Hematopoietic multipotent progenitor cell treated with erythropoietin and hydrocortisone succinate and interleukin-3 and kit ligand, for 6 days (in vitro differentiated cells): ENCODE measurements around the gene PYGB.
A peak's percentile ranks its signal among the peaks of the same experiment; 100 is the strongest.
"Not testable (repeated sequence)": the region's sequence is repeated elsewhere in the genome, so short reads cannot be mapped to it uniquely, and the experiment has no call there.

Experiments used
- DNase-seq: peaks from one replicate; pipeline ENCODE4 v3.0.0-alpha.2; 2015

The PYGB gene

DNA sequence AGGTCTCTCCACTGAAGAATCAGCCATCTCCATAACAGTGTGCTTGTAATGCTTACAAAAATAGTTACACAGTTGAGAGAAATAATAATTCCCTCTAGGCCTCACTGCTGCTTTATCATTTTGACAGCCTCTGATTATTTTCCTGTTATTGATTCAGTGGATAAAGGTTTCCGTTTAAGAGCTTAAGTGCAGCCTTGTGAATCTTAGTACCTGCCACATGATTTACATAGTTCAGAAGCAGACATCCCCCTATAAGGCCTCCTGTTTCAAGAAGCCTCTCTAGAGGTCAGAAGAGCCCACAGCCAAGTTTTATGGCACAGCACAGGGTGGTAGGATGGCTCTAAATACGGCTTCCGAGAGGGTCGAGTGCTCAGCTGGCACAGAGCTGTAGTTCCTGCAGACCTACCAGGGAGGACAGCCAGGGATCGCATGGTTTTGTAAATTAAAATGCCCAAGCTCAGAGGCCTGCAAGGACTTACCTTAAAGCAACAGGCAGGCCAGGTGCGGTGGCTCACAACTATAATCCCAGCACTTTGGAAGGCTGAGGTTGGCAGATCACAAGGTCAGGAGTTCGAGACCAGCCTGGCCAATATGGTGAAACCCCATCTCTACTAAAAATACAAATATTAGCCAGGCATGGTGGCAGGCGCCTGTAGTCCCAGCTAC is 17.6 kb upstream of the PYGB start:
- no peak for DNase-seq

DNA sequence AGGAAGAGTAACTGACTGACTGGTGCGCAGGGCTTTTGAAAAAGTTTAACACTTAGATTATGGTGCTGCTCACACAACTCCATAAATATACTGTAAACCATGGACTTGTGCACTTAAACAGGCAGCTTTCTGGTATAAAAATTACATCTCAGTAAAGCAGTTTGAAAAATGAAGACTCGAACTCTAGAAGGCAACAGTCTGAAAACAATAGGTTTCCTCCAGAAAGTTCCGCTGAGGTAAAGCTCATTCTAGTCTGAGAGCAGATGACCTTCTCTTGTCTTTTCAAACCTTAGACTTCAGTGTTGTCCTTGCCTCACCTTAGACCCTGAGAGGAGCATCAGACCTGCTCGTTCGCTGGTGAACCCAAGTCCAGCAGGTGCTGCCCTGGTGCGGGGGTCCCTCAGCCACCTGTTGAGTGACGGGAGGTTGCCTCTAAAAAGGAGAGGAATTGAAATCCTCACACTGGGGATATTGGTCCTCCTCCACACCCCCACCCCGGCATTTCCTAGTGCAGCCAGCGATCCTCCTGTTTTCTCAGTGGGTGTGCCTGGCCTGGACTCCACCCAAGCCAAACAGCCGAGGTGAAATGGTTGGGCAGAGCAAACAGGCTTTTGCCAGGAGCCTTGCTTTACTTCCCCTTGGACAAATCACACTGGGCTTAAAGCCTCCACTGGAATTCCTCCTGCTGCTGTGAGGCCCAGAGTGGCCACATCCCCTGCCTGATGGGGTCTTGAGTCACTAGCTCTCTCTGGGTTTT is 14.7 kb upstream of the PYGB start:
- DNase-seq = no peak

DNA sequence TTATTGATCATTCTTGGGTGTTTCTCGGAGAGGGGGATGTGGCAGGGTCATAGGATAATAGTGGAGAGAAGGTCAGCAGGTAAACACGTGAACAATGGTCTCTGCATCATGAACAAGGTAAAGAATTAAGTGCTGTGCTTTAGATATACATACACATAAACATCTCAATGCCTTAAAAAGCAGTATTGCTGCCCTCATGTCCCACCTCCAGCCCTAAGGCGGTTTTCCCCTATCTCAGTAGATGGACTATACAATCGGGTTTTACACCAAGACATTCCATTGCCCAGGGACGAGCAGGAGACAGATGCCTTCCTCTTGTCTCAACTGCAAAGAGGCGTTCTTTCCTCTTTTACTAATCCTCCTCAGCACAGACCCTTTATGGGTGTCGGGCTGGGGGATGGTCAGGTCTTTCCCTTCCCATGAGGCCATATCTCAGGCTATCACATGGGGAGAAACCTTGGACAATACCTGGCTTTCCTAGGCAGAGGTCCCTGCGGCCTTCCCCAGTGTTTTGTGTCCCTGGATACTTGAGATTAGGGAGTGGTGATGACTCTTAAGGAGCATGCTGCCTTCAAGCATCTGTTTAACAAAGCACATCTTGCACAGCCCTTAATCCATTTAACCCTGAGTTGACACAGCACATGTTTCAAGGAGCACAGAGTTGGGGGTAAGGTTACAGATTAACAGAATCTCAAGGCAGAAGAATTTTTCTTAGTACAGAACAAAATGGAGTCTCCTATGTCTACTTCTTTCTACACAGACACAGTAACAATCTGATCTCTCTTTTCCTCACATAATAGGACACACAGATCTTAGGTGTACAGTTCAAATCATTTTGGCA is 13.7 kb upstream of the PYGB start:
- not testable (repeated sequence) for DNase-seq

DNA sequence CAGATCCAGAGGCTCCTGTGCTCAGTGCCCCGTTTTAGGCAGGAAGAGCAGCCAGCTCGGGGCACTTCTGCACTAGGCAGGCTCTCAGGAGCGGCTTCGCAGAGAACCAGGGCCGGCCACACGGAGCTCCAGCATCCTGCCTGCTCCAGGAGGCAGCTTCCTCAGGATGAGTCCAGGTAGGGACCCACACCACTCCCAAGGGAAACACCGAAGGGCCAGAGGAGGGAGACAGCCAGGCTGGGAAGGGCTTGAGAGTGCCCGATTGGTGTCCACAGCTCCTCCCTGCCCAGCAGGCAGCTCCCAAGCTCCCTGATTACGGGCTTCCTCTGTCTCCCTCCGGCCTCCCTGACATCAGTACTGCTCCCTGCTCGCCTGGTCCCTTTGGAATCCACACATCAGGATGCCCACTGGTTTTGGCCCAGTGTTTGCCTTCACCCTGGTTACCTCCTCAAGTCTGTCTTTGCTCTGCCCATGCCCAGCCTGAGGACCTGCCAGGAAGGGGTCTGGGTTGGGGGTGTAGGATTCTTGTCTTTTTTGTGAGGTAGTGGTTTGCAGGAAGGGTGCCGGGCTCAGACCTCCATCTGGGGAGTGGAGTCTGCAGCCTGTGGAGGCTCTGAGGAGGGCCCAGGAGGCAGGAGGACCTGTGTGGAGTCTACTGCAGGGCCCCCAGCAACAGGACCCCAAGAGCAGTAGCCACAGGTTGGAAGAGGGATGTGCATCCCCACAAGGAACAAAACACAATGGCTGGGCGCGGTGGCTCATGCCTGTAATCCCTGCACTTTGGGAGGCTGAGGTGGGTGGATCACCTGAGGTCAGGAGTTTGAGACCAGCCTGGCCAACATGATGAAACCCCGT is 11.2 kb upstream of the PYGB start:
- no peak for DNase-seq

DNA sequence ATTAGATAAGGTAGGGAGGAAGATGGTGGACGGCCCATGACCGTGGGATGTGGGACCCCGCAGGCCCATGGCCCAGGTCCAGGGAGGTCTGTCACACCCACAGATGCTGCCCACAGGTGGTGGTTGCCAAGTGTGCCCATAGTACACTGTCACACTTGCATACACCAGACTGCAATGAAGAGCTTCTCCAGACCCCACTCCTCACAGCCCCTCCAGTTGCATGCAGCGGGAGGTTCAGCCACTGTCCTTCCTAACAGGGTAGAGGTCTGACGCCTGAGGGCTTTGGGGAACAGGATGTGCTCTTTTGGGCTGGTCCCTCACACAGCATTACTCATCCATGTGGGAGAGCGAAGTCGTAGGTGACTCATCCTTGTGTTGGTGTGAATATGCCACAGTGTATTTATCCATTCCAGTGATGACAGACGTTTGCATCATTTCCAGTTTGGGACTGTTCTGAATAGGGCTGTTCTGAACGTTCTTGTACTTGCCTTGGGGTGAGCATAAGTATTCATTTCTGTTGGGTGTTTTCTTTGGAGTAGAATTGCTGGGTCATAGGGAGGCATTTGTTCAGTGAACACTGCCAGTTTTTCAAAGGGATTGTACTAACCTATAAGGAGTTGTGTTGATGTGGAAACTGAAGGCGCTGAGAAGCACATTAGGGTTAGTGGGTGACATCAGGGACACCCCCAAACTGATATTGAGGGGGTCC is 10.1 kb upstream of the PYGB start:
- peak; percentile 23 for DNase-seq

DNA sequence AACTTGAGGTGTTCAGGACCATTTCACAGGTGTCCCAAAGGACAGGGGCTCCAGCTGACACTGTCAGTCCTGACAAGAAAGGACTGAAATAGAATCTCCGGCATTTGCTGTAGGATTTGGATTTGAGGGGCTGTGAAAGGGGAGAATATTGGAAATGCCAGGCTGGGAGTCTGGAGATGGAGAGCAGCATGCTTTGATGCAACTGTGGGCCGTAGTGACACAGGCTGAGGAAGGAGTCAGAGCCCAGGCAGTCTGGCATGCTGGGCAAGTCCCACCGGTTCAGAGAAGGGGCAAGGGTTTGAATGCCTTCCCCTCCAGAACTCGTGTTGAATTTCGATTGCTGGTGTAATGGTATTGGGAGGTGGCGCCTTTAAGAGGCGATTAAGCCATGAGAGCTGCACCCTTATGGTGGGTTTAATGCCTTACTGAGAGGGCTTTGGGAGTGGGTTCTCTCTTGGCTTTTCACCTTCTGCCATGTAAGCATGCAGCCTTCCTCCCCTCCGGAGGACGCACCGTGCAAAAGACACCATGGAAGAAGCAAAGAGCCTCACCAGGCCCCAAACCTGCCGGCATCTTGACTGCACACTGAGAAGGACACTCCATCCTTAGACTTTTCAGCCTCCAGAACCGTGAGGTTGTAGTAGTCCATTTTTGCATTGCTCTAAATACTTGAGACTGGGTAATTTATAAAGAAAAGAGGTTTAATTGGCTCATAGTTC is 9.4 kb upstream of the PYGB start:
- DNase-seq = no peak

DNA sequence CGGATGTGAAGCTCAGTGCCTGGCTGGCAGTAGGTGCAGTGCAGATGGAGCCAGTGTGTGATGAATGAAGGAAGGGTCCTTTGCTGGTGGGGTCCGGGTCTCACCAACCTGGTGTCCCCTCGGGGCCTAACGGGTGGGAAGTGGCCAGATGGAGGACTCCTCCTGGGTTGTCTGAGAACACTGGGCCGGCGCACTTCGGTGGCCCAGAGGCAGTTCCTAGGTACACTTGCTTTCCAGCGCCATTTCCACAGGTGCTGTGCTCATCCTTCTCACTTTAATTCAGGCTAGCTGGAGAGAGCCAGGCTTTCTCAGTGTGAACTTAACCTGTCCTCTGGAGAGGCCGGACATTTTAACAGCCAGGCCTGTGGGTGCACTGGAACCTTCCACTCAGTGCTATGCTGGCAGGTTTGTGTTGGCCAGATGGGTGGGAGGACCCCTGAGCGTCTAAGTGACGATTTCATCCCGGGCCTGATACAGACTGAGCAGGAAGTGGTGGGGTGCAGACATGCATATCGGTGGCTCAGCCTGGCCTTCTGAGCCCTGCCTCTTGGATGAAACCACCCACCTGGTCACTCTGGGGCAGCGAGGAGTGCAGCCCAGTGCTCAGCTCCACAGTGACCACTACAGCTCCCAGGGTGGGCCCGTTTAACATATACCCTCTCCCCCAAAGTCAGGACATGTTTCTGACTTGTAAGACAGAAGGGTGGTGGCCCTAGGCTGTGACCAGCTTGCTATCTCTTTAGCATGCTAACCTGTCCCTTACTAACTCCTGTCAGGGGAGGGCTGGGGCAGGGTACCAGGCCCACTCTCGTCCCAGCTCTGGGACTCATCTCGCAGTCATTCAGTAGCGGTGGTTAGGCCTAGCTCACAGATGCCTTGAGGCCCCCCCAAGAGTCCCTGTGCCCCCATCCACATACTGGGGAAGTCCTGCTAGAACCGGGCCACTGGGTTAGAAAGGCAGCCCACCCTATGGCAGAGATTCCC is 8.2 kb upstream of the PYGB start:
- DNase-seq = no peak

DNA sequence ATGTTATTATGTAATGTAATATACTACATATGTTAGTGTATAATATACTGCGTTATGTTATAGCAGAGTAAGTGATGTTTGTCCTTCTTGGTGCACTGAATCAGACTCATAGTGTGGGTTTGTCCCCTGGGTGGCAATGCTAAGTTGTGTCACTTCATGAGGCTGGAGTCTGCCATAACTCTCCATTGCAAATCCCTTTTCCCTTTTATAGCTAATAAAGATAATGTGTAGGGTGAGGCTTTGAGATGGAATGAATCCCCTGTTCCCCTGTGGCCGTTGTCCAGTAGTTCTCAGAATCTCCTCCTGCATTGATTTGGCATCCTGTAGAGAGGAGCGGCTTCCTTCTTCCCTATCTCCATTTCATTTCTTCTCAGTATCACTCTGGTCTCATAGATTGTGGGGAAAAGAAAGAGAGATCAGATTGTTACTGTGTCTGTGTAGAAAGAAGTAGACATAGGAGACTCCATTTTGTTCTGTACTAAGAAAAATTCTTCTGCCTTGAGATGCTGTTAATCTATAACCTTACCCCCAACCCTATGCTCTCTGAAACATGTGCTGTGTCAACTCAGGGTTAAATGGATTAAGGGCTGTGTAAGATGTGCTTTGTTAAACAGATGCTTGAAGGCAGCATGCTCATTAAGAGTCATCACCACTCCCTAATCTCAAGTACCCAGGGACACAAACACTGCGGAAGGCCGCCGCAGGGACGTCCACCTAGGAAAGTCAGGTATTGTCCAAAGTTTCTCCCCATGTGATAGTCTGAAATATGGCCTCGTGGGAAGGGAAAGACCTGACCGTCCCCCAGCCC is 6.8 kb upstream of the PYGB start:
- not testable (repeated sequence) for DNase-seq

DNA sequence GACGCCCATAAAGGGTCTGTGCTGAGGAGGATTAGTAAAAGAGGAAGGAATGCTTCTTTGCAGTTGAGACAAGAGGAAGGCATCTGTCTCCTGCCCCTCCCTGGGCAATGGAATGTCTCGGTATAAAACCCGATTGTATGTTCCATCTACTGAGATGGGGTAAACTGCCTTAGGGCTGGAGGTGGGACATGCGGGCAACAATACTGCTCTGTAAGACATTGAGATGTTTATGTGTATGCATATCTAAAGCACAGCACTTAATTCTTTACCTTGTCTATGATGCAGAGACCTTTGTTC is 6.3 kb upstream of the PYGB start:
- DNase-seq = not testable (repeated sequence)

DNA sequence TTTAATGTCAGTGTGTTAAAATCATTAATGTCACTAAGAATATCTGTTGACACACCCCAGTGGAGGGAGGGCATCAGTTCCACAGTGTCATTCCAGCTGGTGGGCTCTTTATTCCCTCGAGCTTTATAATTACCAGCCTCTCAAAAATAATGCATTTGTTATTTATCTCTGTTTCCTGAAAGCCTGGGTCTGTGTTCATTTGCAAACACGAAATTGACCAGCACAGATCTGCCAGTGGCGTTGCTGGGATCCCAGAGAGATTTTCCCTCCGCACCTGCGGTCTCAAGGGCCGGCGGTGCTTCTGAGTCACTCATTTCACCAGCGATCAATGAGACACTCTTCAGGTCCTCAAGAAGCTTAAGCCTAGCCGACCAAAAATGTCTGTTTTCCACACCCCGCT is 5.7 kb upstream of the PYGB start:
- DNase-seq = no peak

DNA sequence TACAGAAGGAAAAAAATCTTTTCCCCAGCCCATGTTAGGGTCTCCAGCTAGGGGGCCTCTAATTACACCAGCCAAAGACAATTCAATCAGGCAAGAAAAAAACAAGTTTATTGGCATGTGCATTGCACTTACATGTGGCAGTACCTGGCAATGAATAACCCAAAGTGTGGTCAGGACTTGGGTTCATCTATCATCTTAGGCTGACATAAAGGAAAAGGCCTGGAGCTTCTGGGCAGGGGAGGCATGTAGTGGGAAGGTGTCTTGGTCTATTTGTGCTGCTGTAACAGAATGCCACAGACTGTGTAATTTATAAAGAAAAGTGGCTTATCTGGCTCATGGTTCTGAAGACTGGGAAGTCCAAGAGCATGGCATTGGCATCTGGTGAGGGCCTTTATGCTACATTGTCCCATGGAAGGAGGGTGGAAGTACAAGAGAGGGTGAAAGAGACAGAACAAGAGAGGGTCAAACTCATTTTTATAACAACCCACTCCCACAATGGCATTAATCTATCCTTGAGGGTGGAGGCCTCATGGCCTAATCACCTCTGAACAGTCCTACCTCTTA is 4.4 kb upstream of the PYGB start:
- no peak for DNase-seq

DNA sequence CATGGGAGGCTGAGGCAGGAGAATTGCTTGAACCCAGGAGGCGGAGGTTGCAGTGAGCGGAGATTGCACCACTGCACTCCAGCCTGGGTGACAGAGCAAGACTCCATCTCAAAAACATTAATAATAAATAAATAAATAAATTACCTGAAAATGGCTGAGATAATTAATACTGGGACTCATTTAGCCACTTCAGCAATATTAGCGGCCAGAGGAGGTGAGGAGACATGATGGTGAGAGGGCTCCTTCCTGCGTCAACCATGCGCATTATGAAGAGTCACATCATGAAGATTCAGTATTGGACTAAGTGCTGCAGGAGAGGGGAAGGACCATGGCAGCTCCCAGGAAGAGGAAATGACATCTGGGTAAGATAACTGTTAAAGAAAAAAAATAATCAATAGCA is 2.9 kb upstream of the PYGB start:
- no peak for DNase-seq

DNA sequence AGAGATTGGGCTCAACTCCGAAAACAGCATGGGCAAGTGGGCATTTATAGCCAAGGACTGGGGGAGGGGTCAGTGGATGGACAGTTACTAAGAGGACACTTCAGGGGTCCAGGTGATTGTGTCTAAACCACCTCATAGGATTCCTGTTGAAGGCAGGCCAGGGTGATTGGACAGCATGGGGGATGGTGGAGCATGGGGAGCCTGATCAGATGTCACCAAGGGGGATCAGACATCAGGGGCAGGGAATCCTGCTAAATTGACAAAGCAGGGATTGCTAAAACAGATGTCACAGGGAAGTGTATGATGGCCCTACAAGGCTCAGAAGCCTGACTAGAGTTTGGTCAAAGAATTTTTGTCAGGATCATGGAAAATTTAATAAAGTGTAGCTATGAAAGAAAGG is 2.4 kb upstream of the PYGB start:
- no peak for DNase-seq

DNA sequence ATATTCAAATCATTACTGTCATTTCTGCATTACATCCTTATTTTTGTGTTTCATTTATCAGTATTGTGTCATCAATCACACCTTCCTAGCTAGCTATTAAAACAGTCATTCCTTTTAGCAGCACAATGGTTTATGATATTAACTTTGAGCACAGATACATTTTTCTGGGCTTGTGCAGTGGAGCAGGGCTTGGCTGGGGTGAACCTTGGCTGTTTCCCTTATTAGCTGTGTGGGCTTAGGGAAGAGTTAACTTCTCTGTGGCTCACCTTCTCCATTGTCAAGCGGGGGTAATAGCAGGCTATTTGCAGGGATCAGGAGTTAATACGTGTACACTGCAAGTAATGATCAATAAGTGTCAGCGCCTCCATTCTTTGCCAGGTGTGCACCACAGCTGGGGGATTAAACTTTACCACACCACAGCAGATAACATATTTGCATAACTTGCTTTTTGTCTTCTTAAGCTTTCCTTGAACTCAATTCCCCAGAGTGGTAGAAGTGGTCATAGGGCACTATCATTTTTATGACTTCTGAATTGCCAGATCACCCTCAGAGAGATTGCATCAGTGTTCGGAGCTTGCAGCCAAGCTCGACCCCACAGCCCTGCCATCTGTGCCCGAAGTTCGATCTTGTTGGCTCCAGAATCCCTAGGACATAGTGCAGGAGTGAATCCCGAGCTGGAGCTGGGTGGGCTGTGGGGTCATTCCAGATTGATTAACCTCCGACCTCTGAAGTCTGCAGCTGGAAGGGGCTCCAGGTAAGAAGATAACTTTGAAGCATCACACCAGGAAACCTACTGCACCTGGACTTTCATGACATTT is 1.5 kb upstream of the PYGB start:
- DNase-seq = no peak

DNA sequence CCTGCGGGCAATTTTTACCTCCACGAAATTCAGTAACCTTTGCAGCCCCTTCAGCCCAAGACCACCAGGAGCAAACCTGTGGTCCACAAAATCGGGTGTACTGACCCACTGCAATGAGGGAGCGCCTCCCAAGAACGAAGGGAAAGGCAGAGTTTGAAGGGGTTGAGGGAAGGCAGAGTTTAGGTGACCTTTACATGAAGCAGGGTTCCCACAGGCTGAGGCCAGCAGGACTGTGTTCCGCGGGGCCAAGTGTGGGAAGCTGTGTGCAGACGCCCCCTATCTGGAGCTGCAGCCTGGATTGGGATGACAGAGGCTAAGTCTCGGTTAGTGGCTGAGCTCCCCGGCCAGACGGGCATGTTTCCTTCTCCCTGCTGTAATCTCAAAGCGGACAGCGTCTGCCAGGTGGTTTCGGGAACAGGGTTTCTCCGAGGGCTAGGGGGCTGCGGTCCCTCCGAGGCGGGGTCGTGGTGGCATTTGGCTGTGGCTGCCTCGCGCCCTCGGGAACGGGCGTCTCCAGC is 826 bp upstream of the PYGB start:
- DNase-seq = peak; percentile 67

DNA sequence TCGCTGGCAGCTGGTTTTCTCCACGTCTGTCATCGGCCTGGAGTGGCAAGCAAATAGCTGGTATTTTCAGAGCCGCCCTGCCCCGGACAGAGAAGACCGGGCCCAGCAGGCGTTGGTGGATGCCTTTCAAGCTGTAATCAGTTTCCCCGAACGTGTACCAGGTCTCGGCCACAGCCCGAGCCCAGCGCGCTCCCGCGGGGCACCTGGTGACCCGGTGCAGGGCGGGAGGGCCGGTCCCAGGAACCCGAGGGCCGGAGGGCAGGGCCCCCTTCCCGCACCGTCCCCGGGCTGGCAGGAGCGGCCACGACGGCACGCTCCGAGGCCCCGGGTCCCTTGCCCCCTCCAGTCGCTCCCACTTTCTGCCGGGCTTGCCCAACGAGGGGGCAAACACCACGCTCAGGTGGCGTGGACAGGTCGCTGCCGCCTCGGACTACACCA is 348 bp upstream of the PYGB start:
- DNase-seq = peak; percentile 54

DNA sequence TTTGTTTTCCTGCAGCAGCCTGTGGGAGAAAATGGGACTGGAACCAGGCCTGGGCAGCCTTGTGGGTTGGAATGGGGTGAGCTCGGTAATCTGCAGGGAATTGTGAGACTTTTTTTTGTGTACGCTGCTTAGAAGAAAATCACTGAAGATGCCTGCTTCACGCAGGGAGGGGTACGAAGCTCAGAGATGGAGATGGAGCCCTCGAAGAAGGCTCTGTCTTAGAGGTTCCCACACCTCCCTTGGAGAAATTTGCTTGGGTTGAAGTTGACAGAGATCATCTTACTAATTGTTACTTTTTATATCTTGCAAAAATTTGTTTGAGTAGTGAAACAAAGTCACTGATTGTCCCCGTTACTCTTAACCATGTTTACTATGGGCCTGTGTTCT is 894 bp downstream of the PYGB start:
- DNase-seq = no peak
